GM19463 (cell line): ENCODE results near the gene TBC1D5.

Experiments
- ATAC-seq: cut with Tn5 transposase; IDR thresholded peaks from one replicate; pipeline ENCODE4 v1.9.1; 2021; ENCODE audit warnings: mild to moderate bottlenecking, moderate library complexity; ENCODE audit not compliant: unreplicated experiment

TBC1D5 gene

GRCh38 chr3:17314171-17314570, 428.3 kb downstream of the TBC1D5 start:
- no peak for ATAC-seq

GRCh38 chr3:17313746-17314145, 428.7 kb downstream of the TBC1D5 start:
- ATAC-seq: no peak

DNA sequence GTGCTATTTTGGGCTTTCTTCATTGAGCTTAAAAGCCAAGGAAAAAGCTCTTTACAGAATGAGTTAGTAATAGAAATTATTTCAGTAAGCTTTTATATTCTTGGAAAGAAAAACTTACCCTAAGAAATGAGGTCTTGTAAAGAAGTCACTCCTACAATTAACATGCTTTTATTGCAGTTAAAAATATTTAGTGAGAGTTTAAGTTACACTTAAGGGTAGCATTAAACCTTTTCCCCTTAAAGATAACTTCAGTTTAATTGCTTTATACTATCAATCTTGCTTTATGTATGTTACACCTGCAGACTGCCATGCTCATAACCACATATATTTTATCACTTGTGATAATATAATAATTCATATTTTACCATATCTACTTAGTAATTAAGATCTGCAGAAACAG, 431.4 kb downstream of the TBC1D5 start:
- no peak for ATAC-seq

- ATAC-seq: no peak
Measured at GRCh38 chr3:17307887-17308286, 434.5 kb downstream of the TBC1D5 start.

- ATAC-seq: no peak
Measured at GRCh38 chr3:17307482-17307881, 434.9 kb downstream of the TBC1D5 start.

GRCh38 chr3:17304969-17305368, 437.5 kb downstream of the TBC1D5 start:
- ATAC-seq: no peak

DNA sequence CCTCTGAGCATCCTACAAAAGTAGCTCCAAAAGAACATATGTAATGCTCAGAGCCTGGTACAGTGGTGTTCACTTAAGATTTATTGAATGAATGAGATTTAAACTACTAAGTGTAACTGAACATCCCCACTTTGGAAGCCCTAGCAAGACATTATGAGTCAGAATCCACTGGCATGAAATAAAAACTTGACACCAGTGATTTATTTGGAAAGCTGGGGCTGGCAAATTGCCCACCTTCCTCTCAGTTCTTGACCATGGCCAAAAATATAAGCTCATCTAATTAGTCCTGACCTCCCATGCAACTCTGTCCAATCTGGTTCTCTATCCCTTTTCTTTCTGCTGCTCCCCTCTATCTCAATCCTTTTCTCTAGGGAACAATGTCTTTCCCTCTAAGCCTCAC, 439.7 kb downstream of the TBC1D5 start:
- ATAC-seq: no peak

- no peak for ATAC-seq
Measured at GRCh38 chr3:17302170-17302569, 440.3 kb downstream of the TBC1D5 start.

DNA sequence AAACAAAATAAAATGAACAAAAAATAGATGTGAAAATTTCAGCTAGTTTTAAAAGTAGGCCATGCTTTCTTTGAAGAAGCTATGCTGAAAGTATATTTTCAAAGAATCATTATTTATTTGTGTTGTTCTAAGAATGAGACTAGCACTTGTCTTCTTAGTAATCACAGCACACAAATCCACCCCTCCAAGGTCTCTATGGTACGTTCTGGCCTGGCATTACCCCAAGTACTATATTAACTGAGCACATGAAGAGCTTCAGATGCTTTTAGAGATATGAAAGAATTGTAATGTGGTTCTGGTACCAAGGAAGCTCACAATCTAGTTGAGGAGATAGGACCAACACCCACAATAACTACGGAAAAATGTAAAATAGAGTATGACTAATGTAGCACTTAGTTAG, 441.2 kb downstream of the TBC1D5 start:
- no peak for ATAC-seq

- no peak for ATAC-seq
Measured at GRCh38 chr3:17300441-17300840, 442.0 kb downstream of the TBC1D5 start.

GRCh38 chr3:17298038-17298437, 444.4 kb downstream of the TBC1D5 start:
- ATAC-seq: no peak

- ATAC-seq: no peak
Measured at GRCh38 chr3:17292556-17292955, 449.9 kb downstream of the TBC1D5 start.

DNA sequence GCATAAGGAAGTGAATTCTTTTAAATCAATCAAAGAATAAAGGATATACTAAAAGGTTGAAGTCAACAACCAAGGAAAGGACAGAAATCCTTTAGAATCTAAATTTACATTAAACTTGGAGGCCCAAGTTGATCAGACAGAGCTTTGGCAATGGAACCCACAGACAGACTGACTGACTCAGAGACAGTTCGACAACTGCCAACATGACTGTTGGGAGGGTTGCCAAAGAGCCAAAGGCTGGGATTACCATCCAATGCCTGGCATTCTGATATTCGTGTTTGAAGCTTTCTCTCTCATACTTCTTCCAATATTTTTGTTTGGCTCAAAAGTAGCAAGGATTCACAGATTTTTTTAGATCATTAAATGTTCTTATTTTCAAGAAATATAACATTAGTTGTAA, 451.5 kb downstream of the TBC1D5 start:
- no peak for ATAC-seq

- no peak for ATAC-seq
Measured at GRCh38 chr3:17288839-17289399, 453.5 kb downstream of the TBC1D5 start.

GRCh38 chr3:17287006-17287689, 455.3 kb downstream of the TBC1D5 start:
- ATAC-seq: no peak

DNA sequence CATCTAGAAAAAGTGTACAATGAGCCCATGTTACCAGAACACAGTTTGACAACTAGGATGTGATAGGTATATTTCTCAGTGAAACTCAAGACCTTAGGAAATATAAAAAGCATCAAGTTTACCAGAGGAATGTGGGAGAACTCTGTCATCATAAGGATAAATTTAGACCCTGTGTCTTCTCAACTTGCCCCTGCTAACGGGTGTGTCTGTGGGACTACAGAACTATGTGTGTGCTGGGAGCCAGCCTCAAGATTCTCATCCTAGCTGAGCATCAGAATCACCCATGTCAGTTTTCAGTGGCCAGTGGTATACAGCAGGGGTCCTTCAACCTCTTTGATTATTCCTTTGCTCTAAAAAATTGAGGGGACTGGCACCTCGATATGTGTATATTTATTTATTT, 464.4 kb downstream of the TBC1D5 start:
- ATAC-seq: no peak

GRCh38 chr3:17266846-17267245, 475.6 kb downstream of the TBC1D5 start:
- no peak for ATAC-seq

DNA sequence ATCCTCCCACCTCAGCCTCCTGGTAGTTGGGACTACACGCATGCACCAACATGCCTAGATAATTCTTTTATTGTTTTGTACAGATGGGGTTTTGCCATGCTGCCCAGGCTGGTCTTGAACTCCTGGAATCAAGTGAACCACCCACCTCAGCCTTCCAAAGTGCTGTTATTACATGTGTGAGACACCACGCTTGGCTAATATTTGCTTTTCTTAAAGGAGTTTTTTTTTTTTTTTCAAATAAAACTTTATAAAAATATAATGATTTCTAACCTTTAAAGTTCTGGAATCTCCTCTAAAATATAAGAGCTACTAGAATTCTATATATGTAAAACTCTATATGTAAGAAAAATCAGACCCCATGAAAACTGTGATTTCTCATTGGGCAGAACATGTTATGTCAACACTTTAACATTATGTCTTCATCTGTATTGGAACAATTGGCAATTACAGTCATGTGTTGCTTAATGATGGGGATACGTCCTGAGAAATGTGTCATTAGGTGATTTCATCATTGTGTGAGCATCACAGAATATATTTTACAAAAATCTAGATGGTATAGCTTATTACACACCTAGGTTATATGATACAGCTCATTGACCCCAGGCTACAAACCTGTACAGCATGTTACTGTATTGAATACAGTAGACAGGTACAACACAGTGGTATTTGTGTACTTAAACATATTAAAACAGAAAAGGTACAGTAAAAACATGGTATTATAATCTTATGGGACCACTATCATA, 480.6 kb downstream of the TBC1D5 start:
- no peak for ATAC-seq

DNA sequence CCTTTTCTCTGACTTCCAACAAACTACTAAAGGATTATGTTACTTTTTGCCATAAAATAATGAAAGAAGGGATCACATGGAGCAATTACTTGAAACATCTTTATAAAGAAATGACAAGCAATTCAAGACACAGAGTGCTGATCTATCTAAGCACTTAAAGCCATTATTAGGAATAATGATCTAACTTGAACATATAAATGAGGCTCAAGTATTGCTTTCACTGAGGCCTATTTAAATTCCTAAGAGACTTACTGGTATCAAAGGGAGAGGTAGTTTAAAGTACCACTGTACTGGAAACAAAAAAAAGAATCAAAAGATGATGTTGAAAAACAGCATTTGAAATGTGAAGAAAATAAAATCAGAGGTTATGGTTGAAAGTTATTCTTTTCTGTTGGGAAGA, 482.2 kb downstream of the TBC1D5 start:
- no peak for ATAC-seq

DNA sequence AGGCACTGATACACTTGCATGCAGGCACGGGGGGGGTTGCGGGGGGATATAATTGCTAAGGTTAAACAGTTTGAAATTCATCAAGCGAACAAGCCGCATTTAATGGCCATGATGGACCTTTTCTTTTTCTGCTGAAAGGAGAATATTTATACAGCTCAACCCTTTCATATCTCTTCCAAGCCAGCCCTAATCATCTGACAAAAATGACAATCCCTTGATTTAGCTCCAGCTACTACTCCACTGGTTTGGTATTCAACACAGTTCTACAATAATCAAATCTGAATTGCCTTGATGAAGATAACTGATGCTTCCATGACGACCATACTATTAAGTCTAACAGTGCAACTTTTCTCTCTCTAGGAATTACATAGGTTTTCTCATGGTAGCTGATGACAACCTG, 482.7 kb downstream of the TBC1D5 start:
- no peak for ATAC-seq

DNA sequence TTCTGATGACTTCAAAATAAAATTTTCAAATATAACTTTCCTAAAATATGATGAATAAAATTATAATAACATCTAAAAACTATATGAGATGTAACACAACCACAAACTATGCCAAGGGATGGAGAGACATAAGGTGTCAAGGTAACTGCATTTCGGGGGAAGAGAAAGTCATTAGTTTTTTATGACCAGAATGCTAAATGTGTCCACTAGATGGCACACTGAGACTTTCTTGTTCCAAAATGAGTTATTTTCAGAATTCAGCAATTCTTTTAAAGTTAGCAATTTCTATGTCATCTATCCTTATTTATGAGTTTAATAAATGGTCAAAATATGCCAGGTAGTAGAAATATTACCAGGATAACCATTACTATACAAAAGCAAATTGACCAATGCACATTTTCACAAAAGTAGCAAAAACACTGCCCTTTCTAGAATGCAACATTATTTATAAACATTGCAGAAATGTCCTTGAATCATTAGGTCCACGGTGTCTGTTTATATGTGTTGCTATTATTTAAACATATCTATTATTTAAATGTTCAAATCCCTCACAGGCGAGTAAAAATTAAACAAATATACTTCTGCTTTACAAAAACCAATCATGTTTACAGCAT, 483.5 kb downstream of the TBC1D5 start:
- ATAC-seq: no peak

GRCh38 chr3:17257269-17257668, 485.2 kb downstream of the TBC1D5 start:
- ATAC-seq: no peak
